GM18502 (cell line): ENCODE data around the gene CD300LF.

ENCODE experiments used
- ATAC-seq: cut with Tn5 transposase; IDR thresholded peaks from one replicate; pipeline ENCODE4 v1.9.1; 2021; ENCODE audit warnings: mild to moderate bottlenecking; ENCODE audit not compliant: unreplicated experiment, poor library complexity

The CD300LF gene

DNA sequence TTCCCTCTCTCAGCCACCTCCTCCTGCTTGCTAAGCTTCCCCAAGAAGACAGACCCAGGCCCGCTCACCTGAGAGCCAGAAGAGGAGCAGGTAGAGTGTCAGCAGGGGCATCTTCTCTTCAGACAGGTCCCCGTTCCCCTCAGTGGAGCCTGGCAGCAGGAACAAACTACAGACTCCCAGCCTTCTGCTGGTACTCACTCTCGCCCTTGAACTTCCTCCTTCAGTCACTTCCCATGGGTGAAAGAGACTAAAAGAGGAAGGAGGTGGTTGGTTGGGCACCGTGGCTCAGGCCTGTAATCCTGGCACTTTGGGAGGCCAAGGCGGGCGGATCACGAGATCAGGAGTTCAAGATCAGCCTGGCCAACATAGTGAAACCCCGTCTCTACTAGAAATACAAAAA, at the start of gene CD300LF:
TSS of gene CD300LF (minus strand) at position 168 of the 400 bp plus-strand sequence. CDS start at position 111, 57 bp downstream.
- ATAC-seq = no peak

DNA sequence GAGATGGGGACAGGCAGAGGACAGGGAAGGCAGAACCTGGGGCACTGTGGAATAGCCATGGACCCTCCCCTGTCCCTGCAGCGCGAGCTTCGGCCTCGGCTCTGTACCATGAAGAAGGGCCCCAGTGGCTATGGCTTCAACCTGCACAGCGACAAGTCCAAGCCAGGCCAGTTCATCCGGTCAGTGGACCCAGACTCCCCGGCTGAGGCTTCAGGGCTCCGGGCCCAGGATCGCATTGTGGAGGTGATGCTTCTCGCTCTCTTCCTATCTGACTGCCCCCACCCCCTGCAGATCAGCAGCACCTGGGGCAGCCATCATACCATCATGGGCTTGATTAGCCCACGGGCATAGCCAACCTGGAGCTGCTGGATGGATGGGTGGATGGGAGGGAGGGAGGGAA, 49.2 kb upstream of the CD300LF start:
- no peak for ATAC-seq

DNA sequence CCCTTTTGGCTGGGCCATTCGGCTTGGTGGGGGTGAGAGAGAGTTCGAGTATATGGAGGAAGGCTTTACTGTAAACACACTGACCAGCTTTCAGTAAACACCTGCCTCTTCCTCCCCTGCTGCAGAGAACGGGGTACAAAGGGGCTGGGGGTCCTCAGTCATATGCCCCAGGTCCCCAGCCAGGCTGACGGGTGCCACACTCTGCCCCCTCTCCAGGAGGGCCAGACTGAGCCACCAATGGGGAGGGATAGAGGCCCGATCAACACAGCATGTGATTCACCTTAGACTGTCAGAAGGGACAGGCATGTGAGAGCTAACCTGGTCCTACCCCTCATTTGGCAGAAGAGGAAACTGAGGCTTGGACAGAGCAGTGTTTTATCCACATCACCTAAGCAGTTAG, 48.7 kb upstream of the CD300LF start:
- ATAC-seq = no peak

DNA sequence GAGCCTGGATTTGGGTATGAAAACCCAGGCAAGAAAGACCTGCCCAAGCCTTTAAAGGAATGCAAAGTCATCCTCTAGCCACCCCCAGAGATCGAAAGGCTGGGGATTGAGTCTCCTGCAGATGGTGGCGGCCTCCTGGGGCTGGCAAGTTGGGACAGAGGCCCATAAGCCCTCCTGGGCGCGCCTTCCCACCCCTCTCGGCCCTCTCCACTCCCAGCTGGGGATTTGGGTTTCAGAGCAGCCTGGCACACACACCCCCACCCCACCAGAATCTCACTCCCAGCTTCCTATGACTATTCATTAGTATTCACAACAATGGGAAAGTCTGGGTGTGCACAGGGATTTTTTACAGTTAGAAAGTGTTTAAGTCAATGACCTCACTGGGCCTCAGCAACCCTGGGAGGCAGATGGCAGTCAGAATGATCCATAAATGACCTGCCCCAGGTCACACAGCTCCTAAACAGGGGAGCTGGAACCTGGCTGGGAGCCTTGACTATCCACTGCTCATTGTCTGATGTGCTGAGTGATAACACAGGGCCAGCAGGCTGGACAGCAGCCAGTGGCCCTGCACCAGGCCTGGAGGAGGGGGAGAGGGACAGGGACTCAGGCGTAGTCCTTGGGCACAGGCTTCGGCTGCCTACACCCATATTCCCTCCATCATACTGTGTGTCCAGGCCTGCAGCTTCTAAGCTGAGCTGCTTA, 47.8 kb upstream of the CD300LF start:
- ATAC-seq = no peak

DNA sequence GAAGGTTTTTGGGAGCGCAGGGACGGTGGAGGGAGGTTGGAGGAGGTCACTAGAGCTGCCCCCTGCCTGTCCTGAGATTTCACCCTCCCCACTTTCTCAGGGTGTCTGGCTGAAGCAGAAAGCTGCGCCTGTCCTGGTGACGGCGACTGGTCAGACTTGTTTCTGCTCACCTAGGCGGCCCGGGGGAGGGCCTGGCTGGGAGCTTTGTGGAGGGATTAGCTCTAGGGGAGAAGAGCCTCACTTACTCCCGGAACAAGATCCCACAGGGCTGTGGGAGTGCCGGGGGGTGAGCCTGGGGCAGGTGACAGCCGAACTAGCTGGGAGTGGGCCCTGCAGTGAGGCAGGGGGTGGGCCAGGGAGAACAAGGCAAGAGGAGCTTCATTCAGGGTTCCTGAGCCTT, 47.2 kb upstream of the CD300LF start:
- no peak for ATAC-seq

DNA sequence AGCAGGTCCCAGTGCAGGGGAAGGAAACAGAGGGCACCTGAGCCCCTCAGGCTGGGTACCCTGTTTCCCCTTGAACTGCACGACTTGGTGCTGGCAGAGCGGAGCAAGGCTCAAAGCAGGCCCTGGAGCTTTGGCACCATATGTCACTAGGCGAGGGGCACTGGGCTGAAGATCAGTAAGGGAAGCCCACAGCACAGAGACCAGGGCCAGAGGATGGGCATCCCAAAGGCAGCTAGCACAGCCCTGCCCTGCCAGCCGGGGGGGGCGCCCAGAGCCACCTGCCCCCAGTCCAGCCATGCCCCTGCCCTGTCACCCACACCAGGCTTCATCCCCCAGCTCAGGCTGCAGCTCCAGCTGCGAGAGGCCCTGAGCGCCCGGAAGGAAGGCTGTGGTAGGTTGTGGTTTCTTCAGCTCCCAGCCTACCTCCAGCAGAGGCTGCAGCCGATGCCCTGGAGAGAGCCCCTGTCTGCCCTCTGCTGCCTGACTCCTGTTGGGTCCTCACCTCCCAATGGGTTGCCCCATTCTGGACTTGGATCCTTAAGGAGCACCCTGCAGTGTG, 46.6 kb upstream of the CD300LF start:
- peak; percentile 69 for ATAC-seq

DNA sequence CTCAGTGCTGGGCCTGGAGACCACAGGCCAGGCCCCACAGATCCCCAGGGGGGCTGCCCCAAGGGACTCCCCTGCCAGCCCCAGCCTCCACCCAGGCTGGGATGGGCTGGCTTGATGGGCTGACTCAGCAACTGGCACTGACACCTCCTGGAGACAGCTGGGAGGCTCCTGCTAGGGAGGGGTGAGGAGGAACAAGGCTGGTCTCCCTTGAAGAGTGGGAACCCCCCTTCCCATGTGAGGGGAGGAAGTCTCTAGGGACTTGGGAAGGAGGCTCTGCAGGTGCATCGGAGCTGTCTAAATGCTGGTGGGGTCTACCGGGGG, 46.1 kb upstream of the CD300LF start:
- ATAC-seq = peak; percentile 43

DNA sequence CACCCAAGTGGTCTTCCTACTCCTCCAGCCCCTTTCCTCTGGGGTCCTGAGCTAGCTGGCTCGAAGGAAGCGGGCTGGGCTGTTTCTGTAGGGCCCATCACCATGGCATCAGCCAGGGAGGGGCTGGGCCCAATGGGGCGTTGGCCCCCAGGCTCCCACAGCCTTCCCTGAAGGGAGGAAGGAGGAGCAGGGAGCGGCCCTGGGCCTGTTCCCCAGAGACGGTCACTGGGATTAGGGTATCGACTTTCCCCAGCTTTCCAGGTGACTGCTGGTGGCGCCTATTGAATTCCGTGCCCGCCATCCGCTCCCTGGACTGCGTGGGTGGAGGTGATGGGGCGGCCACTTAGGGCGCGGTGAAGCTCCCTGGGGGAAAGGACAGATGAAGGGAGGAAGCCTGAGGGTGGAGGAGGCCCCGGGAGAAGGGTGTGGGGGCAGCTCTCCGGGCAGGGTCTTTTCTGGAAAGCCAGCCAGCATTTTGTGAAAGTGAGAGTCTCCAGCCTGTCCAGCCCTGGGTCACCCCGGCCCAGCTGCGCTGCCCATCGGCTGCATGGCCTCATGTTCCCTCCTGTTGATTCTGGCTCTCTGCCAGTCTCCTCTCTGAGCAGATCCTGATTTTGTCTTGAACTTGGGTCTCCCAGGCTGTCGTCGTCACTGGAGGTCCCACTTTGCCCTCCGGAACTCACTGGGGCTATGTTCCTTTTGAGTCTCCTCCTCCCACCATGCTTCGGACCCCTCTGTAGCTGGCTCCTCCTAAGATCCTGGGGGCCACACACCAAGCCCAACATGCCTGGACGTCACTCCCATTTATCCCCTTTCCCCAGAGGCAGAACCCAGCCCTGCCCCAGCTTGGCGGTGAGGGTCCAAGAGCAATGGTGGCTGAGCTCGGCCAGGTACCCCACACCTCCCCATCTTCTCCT, 45.5 kb upstream of the CD300LF start:
- ATAC-seq = no peak

DNA sequence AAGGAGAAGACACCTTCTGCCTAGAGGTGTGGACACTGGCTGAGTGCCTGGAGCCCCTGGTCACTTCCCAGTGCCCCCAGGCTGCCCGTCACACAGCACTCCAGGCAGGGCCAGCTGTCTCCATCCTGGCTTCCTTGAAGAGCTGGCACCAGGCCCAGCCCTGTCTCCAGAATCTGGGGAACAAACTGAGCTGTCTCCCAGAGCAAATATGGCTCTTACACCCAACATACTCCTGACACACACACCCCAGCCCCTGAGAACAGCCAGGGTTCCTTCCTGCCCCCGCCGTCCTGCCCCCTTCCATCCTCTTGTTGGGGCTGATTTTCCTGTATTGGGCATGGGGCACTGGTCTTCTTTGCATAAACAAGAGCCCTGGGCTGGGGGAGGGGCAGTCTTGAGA, 44.8 kb upstream of the CD300LF start:
- no peak for ATAC-seq

DNA sequence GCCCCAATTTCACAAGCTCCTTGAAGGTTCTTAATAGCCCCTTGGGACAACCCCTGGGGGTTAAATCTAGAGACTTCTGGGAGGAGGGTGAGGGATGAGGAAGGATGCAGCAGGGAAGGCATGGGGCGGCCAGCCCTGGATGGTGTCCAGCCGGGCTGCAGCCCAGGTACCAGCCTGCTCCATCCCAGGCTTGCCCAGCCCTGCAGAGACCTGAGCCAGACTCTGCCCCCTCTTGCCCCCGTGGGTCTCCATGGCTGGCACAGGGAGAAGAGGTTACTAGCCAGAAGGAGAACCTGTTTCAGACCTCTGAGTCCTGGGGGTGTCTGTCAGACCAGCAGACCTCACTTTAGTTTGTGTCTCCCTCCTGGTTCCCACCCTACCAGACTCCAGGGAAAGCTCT, 44.2 kb upstream of the CD300LF start:
- no peak for ATAC-seq

DNA sequence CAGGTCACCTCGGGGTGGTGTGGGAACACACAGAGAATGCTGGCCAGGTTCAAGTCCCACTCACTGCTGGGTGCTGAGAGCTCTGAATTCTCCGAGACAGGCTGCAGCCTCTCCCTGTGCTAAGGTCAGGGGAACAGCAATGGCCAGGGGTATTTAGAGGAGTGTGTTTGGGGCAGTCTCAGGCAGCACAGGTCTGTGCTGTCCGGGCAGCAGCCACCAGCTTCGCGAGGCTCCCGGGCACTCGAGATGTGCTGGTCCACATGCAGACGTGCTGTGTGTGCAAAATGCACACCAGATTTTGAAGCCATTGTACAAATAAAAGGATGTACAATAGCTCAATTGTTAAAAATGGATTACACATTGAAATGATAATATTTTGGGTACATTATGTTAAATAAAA, 42.8 kb upstream of the CD300LF start:
- ATAC-seq = no peak

DNA sequence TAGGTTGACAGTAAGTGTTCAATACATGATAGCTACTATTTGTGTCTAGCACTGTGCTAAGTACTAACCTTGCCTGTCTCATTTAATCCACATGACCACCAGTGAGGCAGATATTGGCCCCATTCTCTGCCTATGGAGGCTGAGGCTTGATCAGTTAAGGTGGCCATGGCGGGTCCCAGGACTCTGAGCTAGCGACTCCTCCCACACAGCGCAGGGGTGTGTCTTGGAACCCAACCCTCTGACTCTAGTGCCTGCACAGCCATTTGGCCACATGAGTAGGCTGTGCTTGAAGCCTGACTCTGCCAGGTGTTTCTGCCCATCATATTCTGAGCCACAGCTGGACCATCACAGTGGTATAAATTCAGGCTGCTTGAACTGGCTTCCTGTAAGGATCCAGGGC, 42.1 kb upstream of the CD300LF start:
- ATAC-seq = no peak

DNA sequence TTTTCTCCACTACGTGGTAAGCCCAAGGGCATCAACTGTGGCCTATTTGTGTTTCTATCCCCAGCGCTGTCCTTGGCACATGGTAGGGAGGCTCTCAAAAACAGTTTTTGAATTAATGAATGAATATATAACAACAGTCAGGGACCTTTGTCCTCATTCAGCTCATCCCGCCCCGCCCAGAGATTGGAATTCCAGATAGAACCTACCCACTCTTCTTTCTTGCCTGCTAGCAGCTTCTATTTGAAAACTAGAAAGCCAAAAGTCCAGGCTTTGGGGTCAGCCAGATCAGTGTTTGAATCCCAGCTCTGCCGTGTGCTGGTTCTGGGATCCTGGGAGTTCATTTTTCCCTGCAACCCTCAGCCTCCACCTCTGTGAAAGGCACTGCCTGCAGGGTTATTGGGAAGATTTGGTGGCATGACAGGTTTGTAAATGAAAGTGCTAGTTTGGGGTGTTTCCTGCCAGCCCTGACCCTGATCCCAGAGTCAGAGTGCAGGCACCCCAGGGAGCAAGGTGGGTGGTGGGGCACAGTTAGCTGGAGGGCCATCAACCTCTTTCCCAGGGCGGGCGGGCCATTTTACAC, 40.2 kb upstream of the CD300LF start:
- no peak for ATAC-seq

DNA sequence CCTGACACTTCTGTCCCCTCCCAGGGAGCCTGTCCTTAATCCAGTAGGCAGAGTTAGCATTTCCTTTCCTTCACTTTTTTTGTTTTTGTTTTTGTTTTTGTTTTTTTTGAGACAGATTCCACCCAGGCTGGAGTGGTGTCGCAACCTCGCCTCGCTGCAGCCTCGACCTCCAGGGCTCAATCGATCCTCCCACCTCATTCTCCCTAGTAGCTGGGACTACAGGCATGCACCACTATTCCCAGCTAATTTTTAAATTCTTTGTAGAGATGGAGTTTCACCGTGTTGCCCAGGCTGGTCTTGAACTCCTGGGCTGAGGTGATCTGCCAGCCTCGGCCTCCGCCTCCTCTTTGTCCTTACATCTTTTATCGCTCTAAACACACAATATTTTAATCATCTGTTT, 39.7 kb upstream of the CD300LF start:
- no peak for ATAC-seq

DNA sequence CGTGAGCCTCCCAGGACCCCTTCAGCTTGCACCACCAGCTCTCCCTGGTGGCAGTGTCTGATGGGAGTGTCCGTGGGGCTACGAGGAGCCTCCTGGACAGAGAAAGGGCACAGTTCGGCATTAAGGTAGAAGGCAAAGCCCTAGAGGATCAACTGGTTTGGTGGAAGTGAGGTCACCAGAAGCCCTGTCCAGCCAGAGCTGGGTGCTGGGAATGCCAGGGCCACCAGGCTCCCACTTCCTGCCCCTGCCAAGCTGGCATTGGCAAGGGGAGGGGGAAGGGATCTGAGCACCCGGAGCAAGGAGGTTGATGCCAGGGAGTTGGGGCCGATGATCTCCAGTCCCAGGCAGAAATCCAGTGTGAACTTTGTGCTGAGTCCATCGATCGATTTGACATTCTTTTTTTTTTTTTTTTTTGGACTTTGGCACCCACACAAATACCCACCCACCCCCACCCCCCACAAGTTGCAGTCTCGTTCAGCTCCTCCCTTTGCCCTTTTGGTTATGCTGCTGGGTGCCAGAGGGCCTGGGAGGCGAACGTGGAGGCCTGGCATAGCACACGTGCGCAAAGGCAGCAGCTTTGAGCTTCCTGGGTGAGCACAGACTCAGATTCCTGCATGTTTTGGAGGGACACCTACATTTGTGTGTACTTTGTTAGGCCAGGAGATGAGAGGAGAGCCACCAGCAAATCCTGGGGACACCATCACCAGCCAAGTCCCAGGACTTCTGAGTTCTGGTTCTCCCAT, 37.8 kb upstream of the CD300LF start:
- ATAC-seq = no peak

DNA sequence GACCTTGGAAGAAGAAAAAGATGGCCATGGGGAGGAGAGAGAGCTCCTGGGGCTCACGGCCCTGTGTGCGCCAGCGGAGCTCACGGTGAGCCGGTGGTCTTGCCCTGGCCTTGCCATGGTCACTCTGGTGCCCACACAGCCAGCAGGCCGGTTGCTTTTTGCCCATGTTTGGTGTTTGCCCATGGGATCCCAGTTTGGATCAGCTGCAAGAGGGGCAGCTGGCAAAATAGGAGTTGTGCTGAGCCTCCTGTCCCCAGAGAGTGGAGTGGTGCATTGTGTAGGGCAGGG, 37.3 kb upstream of the CD300LF start:
- no peak for ATAC-seq

DNA sequence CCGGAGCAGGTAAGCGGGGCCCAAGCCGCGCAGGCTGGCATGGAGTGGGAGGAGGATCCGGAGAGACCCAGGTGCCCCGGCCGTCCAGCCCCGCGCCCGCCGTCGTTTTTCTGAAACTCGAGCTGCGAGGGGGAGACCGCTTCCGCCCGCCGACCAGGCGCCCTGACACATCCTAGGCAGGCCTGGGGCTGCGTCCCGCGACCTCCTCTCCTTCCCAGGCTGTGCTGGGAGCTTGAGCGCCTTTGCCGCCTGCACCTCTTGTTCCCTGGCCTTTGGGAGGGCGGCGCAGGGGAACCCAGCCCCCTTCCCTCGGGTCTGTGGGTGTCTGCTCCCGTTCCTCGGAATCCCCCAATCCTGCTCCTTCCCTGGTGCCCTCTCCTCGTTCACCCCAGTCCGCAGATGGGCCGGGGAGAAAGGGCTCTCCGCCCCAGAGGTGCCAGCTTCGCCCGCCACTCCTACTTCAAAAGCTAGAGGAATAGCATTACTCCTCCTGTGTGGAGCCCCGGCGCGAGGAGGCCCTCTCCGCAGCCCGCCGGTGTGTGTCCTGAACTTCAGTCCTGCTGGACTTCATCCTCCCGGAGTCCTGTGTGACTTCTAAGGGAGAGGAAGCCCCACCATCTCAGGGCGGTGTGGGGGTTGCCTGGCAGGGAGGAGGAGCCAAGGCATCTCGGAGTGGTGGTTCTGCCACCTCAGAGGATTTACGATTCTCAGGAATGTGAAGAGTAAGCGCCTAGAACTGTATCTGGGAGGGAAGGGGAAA, 36.7 kb upstream of the CD300LF start:
- peak; percentile 0 for ATAC-seq

DNA sequence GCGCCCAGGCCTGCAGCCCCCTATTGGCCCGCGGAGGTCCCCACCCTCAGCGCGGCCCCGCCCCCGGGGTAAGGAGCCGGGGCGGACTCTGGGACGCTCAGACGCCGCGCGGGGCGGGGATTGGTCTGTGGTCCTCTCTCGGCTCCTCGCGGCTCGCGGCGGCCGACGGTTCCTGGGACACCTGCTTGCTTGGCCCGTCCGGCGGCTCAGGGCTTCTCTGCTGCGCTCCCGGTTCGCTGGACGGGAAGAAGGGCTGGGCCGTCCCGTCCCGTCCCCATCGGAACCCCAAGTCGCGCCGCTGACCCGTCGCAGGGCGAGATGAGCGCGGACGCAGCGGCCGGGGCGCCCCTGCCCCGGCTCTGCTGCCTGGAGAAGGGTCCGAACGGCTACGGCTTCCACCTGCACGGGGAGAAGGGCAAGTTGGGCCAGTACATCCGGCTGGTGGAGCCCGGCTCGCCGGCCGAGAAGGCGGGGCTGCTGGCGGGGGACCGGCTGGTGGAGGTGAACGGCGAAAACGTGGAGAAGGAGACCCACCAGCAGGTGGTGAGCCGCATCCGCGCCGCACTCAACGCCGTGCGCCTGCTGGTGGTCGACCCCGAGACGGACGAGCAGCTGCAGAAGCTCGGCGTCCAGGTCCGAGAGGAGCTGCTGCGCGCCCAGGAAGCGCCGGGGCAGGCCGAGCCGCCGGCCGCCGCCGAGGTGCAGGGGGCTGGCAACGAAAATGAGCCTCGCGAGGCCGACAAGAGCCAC, 36.0 kb upstream of the CD300LF start, which contains the start of gene NHERF1:
TSS of gene NHERF1 (plus strand) at position 100 of the 750 bp plus-strand sequence. CDS start at position 319, 219 bp downstream.
- ATAC-seq = peak; percentile 89

DNA sequence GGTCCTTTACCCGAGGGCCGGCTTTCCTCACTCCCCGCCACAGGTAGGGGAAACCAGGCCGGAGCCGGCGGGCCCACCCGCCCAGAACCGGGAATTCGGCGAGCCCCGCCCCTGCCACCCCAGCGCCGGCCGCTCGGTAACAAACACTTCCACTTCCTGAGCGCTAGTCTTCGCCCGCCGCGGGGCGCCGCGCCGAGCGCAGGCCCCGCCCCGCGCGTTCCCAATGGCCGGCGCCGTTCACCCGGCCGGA, 35.5 kb upstream of the CD300LF start:
- no peak for ATAC-seq
